WTC11 (cell line): ENCODE measurements around the gene CR2. TPM values are rescaled to one million over a fixed set of nuclear protein-coding genes. Genes with fewer than 3 reads are reported as not detected.
A peak's percentile ranks its signal among the peaks of the same experiment; 100 is the strongest.

Experiments used
- ATAC-seq: fragments of 200-7000 bp; cut with Tn5 transposase; 2 replicates; pipeline ENCODE4 v1.10.0; 2021; ENCODE audit warnings: mild to moderate bottlenecking, moderate library complexity
- Bru-seq: library from RNA; stranded (reverse); fragments of 400-500 nt; gene quantifications from one replicate; lab custom pipeline; 2021; lab: Mats Ljungman, UMichigan
- CTCF ChIA-PET: fragments of 300-600 bp; sonication (Branson Sonifier 250); formaldehyde crosslinking; loops from one replicate; lab custom pipeline; 2021; ENCODE audit warnings: antibody characterized with exemption; lab: Charles Lee
- POLR2A ChIA-PET: fragments of 350-600 bp; sonication (Branson Sonifier 250); formaldehyde crosslinking; loops from one replicate; lab custom pipeline; 2021; ENCODE audit warnings: antibody characterized with exemption; lab: Charles Lee
- DNase-seq: peaks from one replicate; pipeline ENCODE4 v3.0.0; 2021; ENCODE audit warnings: low spot score
- H3K27ac Mint-ChIP-seq: 2 replicates; pipeline ENCODE4 v1.8.0; 2021; ENCODE audit warnings: mixed read lengths
- H3K27me3 Mint-ChIP-seq: 2 replicates; pipeline ENCODE4 v1.8.0; 2021; ENCODE audit warnings: low read depth, mild to moderate bottlenecking, moderate library complexity, mixed read lengths
- H3K36me3 Mint-ChIP-seq: 2 replicates; pipeline ENCODE4 v1.8.0; 2021; ENCODE audit warnings: mixed read lengths
- H3K4me1 Mint-ChIP-seq: 2 replicates; pipeline ENCODE4 v1.8.0; 2022; ENCODE audit warnings: mixed read lengths
- H3K4me3 Mint-ChIP-seq: 2 replicates; pipeline ENCODE4 v1.8.0; 2021; ENCODE audit warnings: mild to moderate bottlenecking, moderate library complexity, mixed read lengths
- H3K9me3 Mint-ChIP-seq: 2 replicates; pipeline ENCODE4 v1.8.0; 2021; ENCODE audit warnings: mixed read lengths
- E2F4 ChIP-seq: sonication (generic); formaldehyde crosslinking; IDR thresholded peaks from 2 replicates; pipeline ENCODE4 v1.8.1; 2022; ENCODE audit warnings: low read depth, mild to moderate bottlenecking, moderate library complexity, missing genetic modification reagents, borderline replicate concordance
- ESRRA ChIP-seq: sonication (generic); formaldehyde crosslinking; IDR thresholded peaks from 2 replicates; pipeline ENCODE4 v1.8.1; 2022; ENCODE audit warnings: mild to moderate bottlenecking, missing genetic modification reagents, borderline replicate concordance
- ETV6 ChIP-seq: sonication (generic); formaldehyde crosslinking; IDR thresholded peaks from 2 replicates; pipeline ENCODE4 v1.8.1; 2022; ENCODE audit warnings: mild to moderate bottlenecking, missing genetic modification reagents
- FOXJ3 ChIP-seq: sonication (generic); formaldehyde crosslinking; IDR thresholded peaks from 2 replicates; pipeline ENCODE4 v1.9.0; 2021; ENCODE audit warnings: missing genetic modification reagents, mild to moderate bottlenecking, borderline replicate concordance
- FOXP1 ChIP-seq: sonication (generic); formaldehyde crosslinking; IDR thresholded peaks from 2 replicates; pipeline ENCODE4 v1.8.0; 2022; ENCODE audit warnings: missing genetic modification reagents, mild to moderate bottlenecking, moderate library complexity, borderline replicate concordance
- JAZF1 ChIP-seq: fragments of 250-450 bp; sonication (Bioruptor Pico); IDR thresholded peaks from 2 replicates; pipeline ENCODE4 v1.9.0; 2021; ENCODE audit warnings: moderate library complexity, mild to moderate bottlenecking, inconsistent platforms
- KAT7 ChIP-seq: sonication (generic); formaldehyde crosslinking; IDR thresholded peaks from 2 replicates; pipeline ENCODE4 v1.8.1; 2023; ENCODE audit warnings: missing genetic modification reagents, mild to moderate bottlenecking, borderline replicate concordance
- MAX ChIP-seq: sonication (generic); formaldehyde crosslinking; IDR thresholded peaks from 2 replicates; pipeline ENCODE4 v1.8.0; 2022; ENCODE audit warnings: mild to moderate bottlenecking, missing genetic modification reagents
- MYBL2 ChIP-seq: sonication (generic); formaldehyde crosslinking; IDR thresholded peaks from 2 replicates; pipeline ENCODE4 v1.8.1; 2023; ENCODE audit warnings: mild to moderate bottlenecking, moderate library complexity, missing genetic modification reagents
- NFE2L1 ChIP-seq: sonication (generic); formaldehyde crosslinking; IDR thresholded peaks from 2 replicates; pipeline ENCODE4 v1.8.1; 2023; ENCODE audit warnings: missing genetic modification reagents
- NR3C1 ChIP-seq: sonication (generic); formaldehyde crosslinking; conservative IDR thresholded peaks from 2 replicates; pipeline ENCODE4 v1.8.1; 2023; ENCODE audit warnings: low read depth, mild to moderate bottlenecking, missing genetic modification reagents
- OVOL2 ChIP-seq: fragments of 250-450 bp; sonication (Bioruptor Pico); IDR thresholded peaks from 2 replicates; pipeline ENCODE4 v1.9.0; 2021; ENCODE audit warnings: mild to moderate bottlenecking, borderline replicate concordance
- PREB ChIP-seq: sonication (generic); formaldehyde crosslinking; IDR thresholded peaks from 2 replicates; pipeline ENCODE4 v1.8.1; 2022; ENCODE audit warnings: mild to moderate bottlenecking, missing genetic modification reagents, moderate library complexity, borderline replicate concordance
- SOX15 ChIP-seq: fragments of 250-450 bp; sonication (Bioruptor Pico); IDR thresholded peaks from 2 replicates; pipeline ENCODE4 v1.9.0; 2021; ENCODE audit warnings: mild to moderate bottlenecking
- TCF7 ChIP-seq: sonication (generic); formaldehyde crosslinking; IDR thresholded peaks from 2 replicates; pipeline ENCODE4 v1.8.0; 2022; ENCODE audit warnings: mild to moderate bottlenecking, low read depth, missing genetic modification reagents, moderate library complexity
- TEAD4 ChIP-seq: sonication (generic); formaldehyde crosslinking; IDR thresholded peaks from 2 replicates; pipeline ENCODE4 v1.8.0; 2022; ENCODE audit warnings: mild to moderate bottlenecking, missing genetic modification reagents
- TP53 ChIP-seq: sonication (generic); formaldehyde crosslinking; IDR thresholded peaks from 2 replicates; pipeline ENCODE4 v1.8.1; 2023; ENCODE audit warnings: mild to moderate bottlenecking, missing genetic modification reagents
- USF2 ChIP-seq: sonication (generic); formaldehyde crosslinking; IDR thresholded peaks from 2 replicates; pipeline ENCODE4 v1.8.1; 2023; ENCODE audit warnings: mild to moderate bottlenecking, missing genetic modification reagents, moderate library complexity
- ZNF219 ChIP-seq: sonication (generic); formaldehyde crosslinking; IDR thresholded peaks from 2 replicates; pipeline ENCODE4 v1.8.0; 2023; ENCODE audit warnings: missing genetic modification reagents, mild to moderate bottlenecking, borderline replicate concordance
- ZNF232 ChIP-seq: sonication (generic); formaldehyde crosslinking; IDR thresholded peaks from 2 replicates; pipeline ENCODE4 v1.8.0; 2022; ENCODE audit warnings: mild to moderate bottlenecking, missing genetic modification reagents
- ZNF281 ChIP-seq: sonication (generic); formaldehyde crosslinking; IDR thresholded peaks from 2 replicates; pipeline ENCODE4 v1.8.0; 2023; ENCODE audit warnings: mild to moderate bottlenecking, missing genetic modification reagents
- long read RNA-seq, 3 experiments: library from RNA in 1 of 3; library from capped mRNA in 1 of 3; library from polyadenylated mRNA in 1 of 3; unstranded in 2 of 3; stranded (forward) in 1 of 3; transcript quantifications; one replicate each; pipeline ENCODE4 v2.0.0, GENCODE V29; 2021
- total RNA-seq: library from RNA; stranded (reverse); gene quantifications from 3 replicates; pipeline ENCODE4 v1.2.3, GENCODE V29; 2021
- TF ChIP-seq, protein P1 (sequence below): sonication (generic); formaldehyde crosslinking; IDR thresholded peaks from 2 replicates; pipeline ENCODE4 v1.8.1; 2022; ENCODE audit warnings: mild to moderate bottlenecking, moderate library complexity, missing genetic modification reagents

Gene CR2
- 3.8 to 7.6 TPM (median 6.5 TPM) in 3 replicates for total RNA-seq
- Bru-seq, nascent RNA = percentile 45 among the genes with signal in this experiment
- long read RNA-seq, experiment 1, full-length matches to known transcripts = 18 of 31 reads
- long read RNA-seq, experiment 1, partial matches to known transcripts = 7 of 31 reads
- long read RNA-seq, experiment 1, other reads (novel, unspliced or antisense) = 6 of 31 reads
- long read RNA-seq, experiment 2, partial matches to known transcripts = 2 of 8 reads
- long read RNA-seq, experiment 2, other reads (novel, unspliced or antisense) = 6 of 8 reads
- long read RNA-seq, experiment 3, partial matches to known transcripts = 1 of 1 reads
- long read RNA-seq, experiment 3, other reads (novel, unspliced or antisense) = 0 of 1 reads

- peak; percentile 80 for DNase-seq
- ChIA-PET CTCF (interaction anchor here (0.5 to 2.3 kb wide), 30 partner anchors 9 to 457 kb away, joined by 3 to 19 read pairs (median 4); partner anchors contain the start of genes CD34, CD55, CR1 and PFKFB2), POLR2A (interaction anchor here (1.3 to 1.5 kb wide), 3 partner anchors 30 to 133 kb away, joined by 3 to 7 read pairs (median 3); partner anchors contain the start of gene CD55)
- Mint-ChIP-seq H3K4me1 (peaks cover 4% of the 10 kb centered on the region), H3K27ac (no peak within 1 kb of the TSS), H3K4me3 (peak within 1 kb of the TSS; percentile 67), H3K27me3 (peaks cover 27% of the 10 kb centered on the region), H3K36me3 (no peaks in the 10 kb centered on the region), H3K9me3 (no peaks in the 10 kb centered on the region)
- ATAC-seq = peak; percentile 98
- TF ChIP-seq KAT7 (CRISPR knock-in tag) (0 out of 2 replicates have a peak, but pooled peaks have one; percentile 34), MYBL2 (CRISPR knock-in tag) (peak; percentile 70; the same call in 1 of the 2 replicates), NR3C1 (CRISPR knock-in tag) (no peak), NFE2L1 (peak; percentile 82; the same call in 1 of the 2 replicates), TEAD4 (CRISPR knock-in tag) (0 out of 2 replicates have a peak, but pooled peaks have one; percentile 43), TCF7 (no peak), PREB (CRISPR knock-in tag) (no peak), ETV6 (CRISPR knock-in tag) (peak; percentile 57; the same call in 1 of the 2 replicates), ZNF281 (CRISPR knock-in tag) (0 out of 2 replicates have a peak, but pooled peaks have one; percentile 38), MAX (CRISPR knock-in tag) (peak; percentile 97), FOXJ3 (CRISPR knock-in tag) (no peak), OVOL2 (CRISPR knock-in tag) (no peak), FOXP1 (CRISPR knock-in tag) (peak; percentile 87), SOX15 (CRISPR knock-in tag) (no peak), ESRRA (CRISPR knock-in tag) (no peak; the same call in 1 of the 2 replicates), JAZF1 (no peak), ZNF232 (CRISPR knock-in tag) (peak; percentile 80; the same call in 1 of the 2 replicates), TP53 (no peak), USF2 (peak; percentile 70), ZNF219 (CRISPR knock-in tag) (0 out of 2 replicates have a peak, but pooled peaks have one; percentile 37), E2F4 (CRISPR knock-in tag) (peak; percentile 59; the same call in 1 of the 2 replicates)
- TF ChIP-seq, protein P1, sequence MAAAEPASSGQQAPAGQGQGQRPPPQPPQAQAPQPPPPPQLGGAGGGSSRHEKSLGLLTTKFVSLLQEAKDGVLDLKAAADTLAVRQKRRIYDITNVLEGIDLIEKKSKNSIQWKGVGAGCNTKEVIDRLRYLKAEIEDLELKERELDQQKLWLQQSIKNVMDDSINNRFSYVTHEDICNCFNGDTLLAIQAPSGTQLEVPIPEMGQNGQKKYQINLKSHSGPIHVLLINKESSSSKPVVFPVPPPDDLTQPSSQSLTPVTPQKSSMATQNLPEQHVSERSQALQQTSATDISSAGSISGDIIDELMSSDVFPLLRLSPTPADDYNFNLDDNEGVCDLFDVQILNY (CRISPR knock-in tag) = peak; percentile 77; the same call in 1 of the 2 replicates
These were observed at the start of gene CR2 for GRCh38 chr1:207454046-207454964. Gene CR2, plus strand, starts transcription at chr1:207454328. Its CDS starts 91 bp downstream, at chr1:207454419.
